ENCODE data around the gene SURF6. TPM values are rescaled to one million over a fixed set of nuclear protein-coding genes. Genes with fewer than 3 reads are reported as not detected.

The SURF6 gene
- total RNA-seq, 2 experiments from 2014 or later, result 19.2 to 27.8 TPM

- H3K27ac ChIP-seq (ENCODE audit: low read depth, low read length, poor library complexity, severe bottlenecking), result no peak overlapping the region
- H3K4me3 ChIP-seq (ENCODE audit: low read depth, low read length, poor library complexity, severe bottlenecking), result no peak overlapping the region
- no peaks in the 10 kb centered on the region for H4K20me1 ChIP-seq (ENCODE audit: insufficient read depth, low read length)
- H3K9me2 ChIP-seq (ENCODE audit: insufficient read depth, low read length), result no peaks in the 10 kb centered on the region
- no peak overlapping the region for H3K4me2 ChIP-seq (ENCODE audit: low read length)
- no peaks in the 10 kb centered on the region for H3K4me1 ChIP-seq (ENCODE audit: insufficient read depth, low read length, poor library complexity, severe bottlenecking)
- no peaks in the 10 kb centered on the region for H3K79me2 ChIP-seq (ENCODE audit: insufficient read depth, low read depth, low read length)
- intact Hi-C loops (cut with micrococcal nuclease; ENCODE audit: unreplicated experiment), result no loop called here
- ChIA-PET POLR2A (no interaction called here), CTCF (ENCODE audit: unreplicated experiment) (no interaction called here)
- H3K9me3 ChIP-seq (ENCODE audit: low read length), result no peaks in the 10 kb centered on the region
- DNase-seq (ENCODE audit: low spot score), result no peak
- no peak for TF ChIP-seq CTCF (conservative IDR thresholded peaks at IDR 0.05; ENCODE audit: low read length)
- TF ChIP-seq EZH2phosphoT487 (IDR thresholded peaks at IDR 0.05; ENCODE audit: borderline replicate concordance, low read depth, low read length), result no peak
- H3K36me3 ChIP-seq (ENCODE audit: insufficient read depth, low read length), result no peaks in the 10 kb centered on the region
- no peak overlapping the region for H2AFZ ChIP-seq (ENCODE audit: low read length)
- BruUV-seq (replicated peaks), result no TSS peak
Observed at GRCh38 chr9:133282464-133283238, 53.3 kb downstream of the SURF6 start.

- Histone ChIP-seq H4K20me1 (ENCODE audit: insufficient read depth, low read length) (no peaks in the 10 kb centered on the region), H2AFZ (ENCODE audit: low read length) (no peak overlapping the region), H3K9me3 (ENCODE audit: low read length) (no peaks in the 10 kb centered on the region), H3K36me3 (ENCODE audit: insufficient read depth, low read length) (no peaks in the 10 kb centered on the region), H3K9me2 (ENCODE audit: insufficient read depth, low read length) (no peaks in the 10 kb centered on the region), H3K4me3 (ENCODE audit: low read depth, low read length, poor library complexity, severe bottlenecking) (no peak overlapping the region), H3K27ac (ENCODE audit: low read depth, low read length, poor library complexity, severe bottlenecking) (no peak overlapping the region), H3K79me2 (ENCODE audit: insufficient read depth, low read depth, low read length) (no peaks in the 10 kb centered on the region), H3K4me2 (ENCODE audit: low read length) (no peak overlapping the region), H3K4me1 (ENCODE audit: insufficient read depth, low read length, poor library complexity, severe bottlenecking) (no peaks in the 10 kb centered on the region)
- POLR2A ChIA-PET, result no interaction called here
- no peak for DNase-seq (ENCODE audit: low spot score)
- CTCF ChIA-PET (ENCODE audit: unreplicated experiment), result no interaction called here
- intact Hi-C loops (cut with micrococcal nuclease; ENCODE audit: unreplicated experiment), result no loop called here
- TF ChIP-seq CTCF (conservative IDR thresholded peaks at IDR 0.05; ENCODE audit: low read length) (no peak), EZH2phosphoT487 (IDR thresholded peaks at IDR 0.05; ENCODE audit: borderline replicate concordance, low read depth, low read length) (no peak)
- BruUV-seq (replicated peaks), result no TSS peak
Observed at GRCh38 chr9:133280392-133280791, 55.6 kb downstream of the SURF6 start.

Small RNAs within 50 kb of the gene (small RNA-seq; reads per million reads assigned to genes)
- gene RF00019, result not detected
- not detected for gene SNORD24
- not detected for gene SNORD36A
- gene SNORD36B, result not detected
- gene SNORD36C, result not detected

Other genes starting within 250 kb of the SURF6 start
- 22.0 and 28.2 TPM in 2 replicates for gene RALGDS, start 214.9 kb downstream of the SURF6 start, total RNA-seq (2014; rRNA removed; shearing (Covaris generic))
- gene RALGDS, start 214.9 kb downstream of the SURF6 start, total RNA-seq (2022), result 23.8 and 28.6 TPM in 2 replicates
- 2.1 and 2.6 TPM in 2 replicates for gene GBGT1, start 172.3 kb downstream of the SURF6 start, total RNA-seq (2014; rRNA removed; shearing (Covaris generic))
- 3.9 and 5.9 TPM in 2 replicates for gene GBGT1, start 172.3 kb downstream of the SURF6 start, total RNA-seq (2022)
- gene OBP2B, start 126.9 kb downstream of the SURF6 start, total RNA-seq (2014; rRNA removed; shearing (Covaris generic)), result not detected in 2 replicates
- not detected in 2 replicates for gene OBP2B, start 126.9 kb downstream of the SURF6 start, total RNA-seq (2022)
- gene ABO, start 61.0 kb downstream of the SURF6 start, total RNA-seq (2014; rRNA removed; shearing (Covaris generic)), result not detected in 2 replicates
- not detected in 2 replicates for gene ABO, start 61.0 kb downstream of the SURF6 start, total RNA-seq (2022)
- gene MED22, start 11.9 kb upstream of the SURF6 start, total RNA-seq (2014; rRNA removed; shearing (Covaris generic)), result 39.6 and 62.1 TPM in 2 replicates
- gene MED22, start 11.9 kb upstream of the SURF6 start, total RNA-seq (2022), result 48.7 and 52.0 TPM in 2 replicates
- gene RPL7A, start 12.0 kb upstream of the SURF6 start, total RNA-seq (2014; rRNA removed; shearing (Covaris generic)), result 2,961 and 2,981 TPM in 2 replicates
- gene RPL7A, start 12.0 kb upstream of the SURF6 start, total RNA-seq (2022), result 2,867 and 2,915 TPM in 2 replicates
- gene SURF1, start 20.3 kb upstream of the SURF6 start, total RNA-seq (2014; rRNA removed; shearing (Covaris generic)), result 22.9 and 34.6 TPM in 2 replicates
- 34.2 and 38.9 TPM in 2 replicates for gene SURF1, start 20.3 kb upstream of the SURF6 start, total RNA-seq (2022)
- 19.0 and 32.5 TPM in 2 replicates for gene SURF2, start 20.4 kb upstream of the SURF6 start, total RNA-seq (2014; rRNA removed; shearing (Covaris generic))
- 13.2 and 19.7 TPM in 2 replicates for gene SURF2, start 20.4 kb upstream of the SURF6 start, total RNA-seq (2022)
- 75.5 and 76.0 TPM in 2 replicates for gene SURF4, start 39.9 kb upstream of the SURF6 start, total RNA-seq (2014; rRNA removed; shearing (Covaris generic))
- 87.5 and 92.3 TPM in 2 replicates for gene SURF4, start 39.9 kb upstream of the SURF6 start, total RNA-seq (2022)
- 0.05 and 1.7 TPM in 2 replicates for gene STKLD1, start 40.2 kb upstream of the SURF6 start, total RNA-seq (2014; rRNA removed; shearing (Covaris generic))
- 0.81 and 1.4 TPM in 2 replicates for gene STKLD1, start 40.2 kb upstream of the SURF6 start, total RNA-seq (2022)
- gene REXO4, start 81.8 kb upstream of the SURF6 start, total RNA-seq (2014; rRNA removed; shearing (Covaris generic)), result 33.6 and 35.7 TPM in 2 replicates
- gene REXO4, start 81.8 kb upstream of the SURF6 start, total RNA-seq (2022), result 40.6 and 45.5 TPM in 2 replicates
- 6.2 and 6.6 TPM in 2 replicates for gene ADAMTS13, start 86.2 kb upstream of the SURF6 start, total RNA-seq (2014; rRNA removed; shearing (Covaris generic))
- gene ADAMTS13, start 86.2 kb upstream of the SURF6 start, total RNA-seq (2022), result 18.1 and 18.5 TPM in 2 replicates
- gene CACFD1, start 123.8 kb upstream of the SURF6 start, total RNA-seq (2014; rRNA removed; shearing (Covaris generic)), result 14.9 and 17.2 TPM in 2 replicates
- gene CACFD1, start 123.8 kb upstream of the SURF6 start, total RNA-seq (2022), result 16.7 and 19.2 TPM in 2 replicates
- gene SLC2A6, start 142.9 kb upstream of the SURF6 start, total RNA-seq (2014; rRNA removed; shearing (Covaris generic)), result 45.2 and 52.9 TPM in 2 replicates
- 42.1 and 51.0 TPM in 2 replicates for gene SLC2A6, start 142.9 kb upstream of the SURF6 start, total RNA-seq (2022)
- not detected in 2 replicates for gene MYMK, start 188.8 kb upstream of the SURF6 start, total RNA-seq (2014; rRNA removed; shearing (Covaris generic))
- not detected in 2 replicates for gene MYMK, start 188.8 kb upstream of the SURF6 start, total RNA-seq (2022)
- gene ADAMTSL2, start 198.5 kb upstream of the SURF6 start, total RNA-seq (2014; rRNA removed; shearing (Covaris generic)), result 0.88 and 1.0 TPM in 2 replicates
- not detected in 2 replicates for gene ADAMTSL2, start 198.5 kb upstream of the SURF6 start, total RNA-seq (2022)

Measured in OCI-LY7 (cell line).